Muscle layer of colon (tissue), 2 donors: ENCODE measurements around the gene CACNA1A.
"Not testable (repeated sequence)": the region's sequence is repeated elsewhere in the genome, so short reads cannot be mapped to it uniquely, and the experiment has no call there.

ENCODE experiments used
- H3K27ac ChIP-seq: one replicate; pipeline ENCODE4 v1.7.0; 2013; ENCODE audit warnings: low read depth, mild to moderate bottlenecking, low read length, moderate library complexity
- H3K27me3 ChIP-seq, 2 donors: one replicate each; pipeline ENCODE4 v1.7.0; 2013; ENCODE audit warnings: low read length in 2 of 2, mild to moderate bottlenecking in 2 of 2; ENCODE audit not compliant: insufficient read depth in 2 of 2, control insufficient read depth in 1 of 2
- H3K36me3 ChIP-seq: one replicate; pipeline ENCODE4 v1.7.0; 2013; ENCODE audit warnings: mild to moderate bottlenecking, low read length; ENCODE audit not compliant: insufficient read depth
- H3K4me1 ChIP-seq: one replicate; pipeline ENCODE4 v1.7.0; 2013; ENCODE audit warnings: mild to moderate bottlenecking, low read length; ENCODE audit not compliant: insufficient read depth
- H3K4me3 ChIP-seq, 2 donors: one replicate each; pipeline ENCODE4 v1.7.0; 2013; ENCODE audit warnings: low read length in 2 of 2, low read depth in 1 of 2, mild to moderate bottlenecking in 1 of 2, moderate library complexity in 1 of 2
- H3K9ac ChIP-seq: one replicate; pipeline ENCODE4 v1.7.0; 2013; ENCODE audit warnings: low read length
- H3K9me3 ChIP-seq: one replicate; pipeline ENCODE4 v1.7.0; 2013; ENCODE audit warnings: mild to moderate bottlenecking, low read length
- donor health status: abdominal sarcoma.
- donor health status: Adenocarcinoma of cecum.

Gene CACNA1A

DNA sequence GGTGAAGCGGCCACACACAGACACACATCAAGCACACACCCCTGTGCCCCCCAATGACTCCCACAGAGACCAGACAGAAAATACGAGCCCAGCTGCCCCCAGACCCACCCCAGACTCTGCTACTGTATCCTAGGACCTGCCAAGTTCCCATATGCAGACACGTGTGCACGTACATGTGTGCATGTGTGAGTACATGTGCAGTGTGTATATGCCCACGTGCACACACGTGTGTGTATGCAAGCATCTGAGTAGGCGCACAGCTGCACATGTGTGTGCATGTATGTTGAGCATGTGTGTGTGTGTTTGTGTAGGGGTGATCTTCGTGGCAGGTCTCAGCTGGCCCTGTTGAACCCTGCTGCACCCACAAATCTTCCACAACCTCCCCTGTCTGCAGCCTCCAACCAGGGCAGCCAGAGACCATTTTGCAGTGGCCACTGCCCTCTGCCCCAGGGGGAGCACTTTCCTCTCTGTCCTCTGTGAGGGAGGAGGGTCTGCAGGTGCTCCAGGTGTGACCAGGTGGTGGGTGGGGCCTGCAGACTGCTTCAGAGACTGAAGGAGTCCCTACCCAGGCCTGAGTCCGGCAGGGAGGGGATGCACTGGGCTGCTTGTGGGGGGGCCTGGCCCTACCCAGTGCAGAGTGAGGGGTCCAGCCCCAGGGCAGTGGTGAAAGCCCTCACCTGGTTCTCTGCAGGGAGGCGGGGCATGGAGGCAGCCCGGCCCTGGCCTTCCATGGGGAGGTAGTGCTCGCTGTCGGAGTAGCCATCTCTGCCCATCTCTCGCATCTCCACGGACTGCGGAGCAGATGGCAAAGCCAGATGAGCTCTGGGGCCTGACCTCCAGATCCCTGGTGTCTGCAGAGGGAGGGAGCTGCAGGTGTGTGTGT lies 294.6 kb downstream of the CACNA1A start:
- Histone ChIP-seq H3K36me3 (no peaks in the 10 kb centered on the region), H3K4me3 (no peak overlapping the region), H3K27me3 (no peaks in the 10 kb centered on the region), H3K9me3 (no peaks in the 10 kb centered on the region), H3K9ac (no peak overlapping the region), H3K4me1 (no peaks in the 10 kb centered on the region), H3K27ac (no peak overlapping the region)

DNA sequence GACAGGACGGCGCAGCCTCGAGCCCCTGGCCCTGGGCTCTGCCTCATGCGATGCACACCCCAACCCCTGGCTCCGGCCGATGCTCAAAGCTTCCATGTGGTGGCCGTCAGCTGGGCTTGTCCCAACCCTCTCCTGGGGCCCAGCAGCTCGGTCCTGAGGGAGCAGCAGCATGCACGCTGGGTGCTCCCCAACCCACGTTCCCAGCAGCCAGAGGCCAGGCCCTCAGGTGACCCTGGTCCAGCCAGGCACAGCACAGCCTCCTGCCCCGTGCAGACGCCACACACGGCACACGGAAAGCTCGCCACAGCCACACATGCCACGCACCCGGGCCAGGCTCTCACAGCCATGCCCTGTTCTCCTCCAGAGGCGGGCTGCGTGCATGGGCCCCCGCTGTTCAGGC lies 295.3 kb downstream of the CACNA1A start:
- H3K27ac ChIP-seq = no peak overlapping the region
- no peaks in the 10 kb centered on the region for H3K4me1 ChIP-seq
- no peaks in the 10 kb centered on the region for H3K27me3 ChIP-seq
- no peak overlapping the region for H3K4me3 ChIP-seq
- H3K36me3 ChIP-seq = no peaks in the 10 kb centered on the region
- H3K9ac ChIP-seq = no peak overlapping the region
- no peaks in the 10 kb centered on the region for H3K9me3 ChIP-seq

DNA sequence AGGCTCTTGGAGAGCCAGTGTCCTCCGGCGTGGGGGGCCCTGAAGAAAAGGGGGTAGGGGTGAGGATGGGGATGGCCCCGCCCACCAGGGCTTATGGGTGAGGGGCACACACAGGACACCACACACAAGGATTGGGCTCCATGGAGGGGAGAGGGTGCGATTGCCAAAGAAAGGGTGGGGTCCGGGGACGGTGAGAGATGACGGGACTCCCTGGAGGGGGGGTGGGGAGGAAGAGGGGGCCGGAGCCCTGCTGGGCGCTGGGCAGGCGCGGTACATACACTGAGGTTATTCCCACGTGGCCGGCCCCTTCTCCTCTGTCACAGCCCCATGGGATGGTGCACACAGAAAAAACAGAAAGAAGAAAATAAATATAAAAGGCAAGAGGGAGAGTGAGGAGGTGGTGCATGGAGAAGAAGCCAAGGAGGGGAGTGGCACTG lies 295.9 kb downstream of the CACNA1A start:
- H3K27ac ChIP-seq = no peak overlapping the region
- no peaks in the 10 kb centered on the region for H3K36me3 ChIP-seq

DNA sequence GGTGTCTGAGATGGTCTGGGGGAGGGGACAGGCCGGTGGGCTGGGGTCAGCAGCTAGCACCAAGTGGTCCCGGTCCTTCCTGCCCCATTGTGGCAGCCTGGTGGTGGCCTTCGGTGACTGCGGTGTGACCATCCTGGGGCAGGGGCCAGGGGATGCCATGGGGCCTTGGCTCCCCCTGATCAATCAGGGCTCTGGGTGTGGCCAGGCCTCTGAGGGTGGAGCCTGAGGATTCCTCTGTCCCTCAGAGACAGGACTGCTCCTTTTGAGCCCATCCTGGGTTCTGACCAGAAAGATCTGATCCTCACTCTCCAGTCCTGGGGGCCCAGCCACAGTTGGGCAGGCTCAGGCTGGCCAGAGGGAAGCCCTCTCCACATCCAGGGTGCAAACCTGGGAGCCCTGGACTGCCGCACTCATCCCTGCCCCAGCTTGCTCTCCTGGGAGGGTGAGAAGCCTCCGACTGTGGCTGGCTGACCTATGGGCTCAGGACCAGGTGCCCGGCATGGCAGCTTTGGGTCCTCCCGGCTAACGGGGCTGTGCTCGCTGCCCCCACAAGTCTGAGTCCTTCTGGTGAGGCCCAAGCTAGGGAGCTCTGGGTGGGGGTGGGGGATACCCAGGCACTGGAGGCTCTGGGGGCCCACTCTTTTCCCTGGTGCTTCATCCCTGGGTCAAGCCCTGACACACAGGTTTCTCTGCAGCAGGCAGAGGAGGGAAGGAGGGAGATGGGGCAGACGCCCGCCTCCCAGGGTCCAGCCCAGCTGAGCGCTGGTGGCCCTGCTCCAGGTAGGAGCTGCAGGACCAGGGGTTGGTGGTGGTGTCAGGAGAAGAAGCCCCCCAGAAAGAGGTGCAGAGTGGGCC lies 296.6 kb downstream of the CACNA1A start:
- no peak overlapping the region for H3K27ac ChIP-seq
- H3K9me3 ChIP-seq = no peaks in the 10 kb centered on the region
- H3K27me3 ChIP-seq = no peaks in the 10 kb centered on the region
- H3K36me3 ChIP-seq = no peaks in the 10 kb centered on the region
- H3K4me1 ChIP-seq = no peaks in the 10 kb centered on the region
- H3K9ac ChIP-seq = no peak overlapping the region
- H3K4me3 ChIP-seq = no peak overlapping the region

More for the DNA sequence above, 295.9 kb downstream of the CACNA1A start:
- Histone ChIP-seq H3K9me3 (no peaks in the 10 kb centered on the region), H3K4me3 (no peak overlapping the region), H3K9ac (no peak overlapping the region), H3K27me3 (no peaks in the 10 kb centered on the region), H3K4me1 (no peaks in the 10 kb centered on the region)

DNA sequence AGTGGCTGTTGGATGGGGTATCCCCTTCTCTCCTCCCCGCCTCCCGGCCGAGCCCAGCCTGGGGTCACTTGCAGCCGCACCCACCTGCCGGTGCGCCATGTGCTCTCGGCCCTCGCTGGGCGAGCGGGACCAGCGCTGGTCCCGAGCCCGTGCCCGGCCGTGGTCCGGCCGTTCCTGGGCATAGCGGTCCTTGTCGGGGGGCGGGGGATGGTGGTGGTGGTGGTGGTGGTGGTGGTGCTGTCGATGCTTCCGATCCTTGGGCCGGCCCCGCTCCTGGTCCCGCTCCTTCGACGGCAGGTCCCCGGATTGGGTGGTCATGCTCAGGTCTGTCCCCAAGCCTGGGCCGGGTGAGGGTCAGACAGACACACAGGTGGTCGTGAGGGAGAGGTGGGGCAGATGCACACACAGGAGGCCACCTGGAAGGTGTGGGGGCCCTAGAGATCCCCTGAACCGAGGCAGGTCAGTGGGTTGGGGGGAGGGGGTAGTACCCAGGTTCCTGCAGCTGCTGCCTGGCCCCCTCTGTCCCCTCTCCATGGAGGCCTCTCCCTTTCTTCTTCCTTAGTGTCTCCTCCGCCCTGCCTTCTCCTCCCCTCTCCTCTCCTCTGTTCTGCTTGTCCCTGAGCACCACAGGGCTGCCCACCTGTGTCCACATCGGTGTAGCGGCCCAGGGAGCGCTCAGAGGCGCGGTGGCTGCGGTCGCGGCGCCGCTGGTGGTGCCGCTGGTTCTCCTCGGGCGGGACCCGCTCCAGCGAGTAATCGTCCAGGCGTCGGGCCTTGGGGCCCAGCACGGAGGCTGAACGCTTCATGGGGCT lies 297.4 kb downstream of the CACNA1A start:
- no peak overlapping the region for H3K9ac ChIP-seq
- no peaks in the 10 kb centered on the region for H3K4me1 ChIP-seq
- no peak overlapping the region for H3K4me3 ChIP-seq
- H3K27ac ChIP-seq = no peak overlapping the region
- no peaks in the 10 kb centered on the region for H3K27me3 ChIP-seq
- no peaks in the 10 kb centered on the region for H3K36me3 ChIP-seq
- no peaks in the 10 kb centered on the region for H3K9me3 ChIP-seq

DNA sequence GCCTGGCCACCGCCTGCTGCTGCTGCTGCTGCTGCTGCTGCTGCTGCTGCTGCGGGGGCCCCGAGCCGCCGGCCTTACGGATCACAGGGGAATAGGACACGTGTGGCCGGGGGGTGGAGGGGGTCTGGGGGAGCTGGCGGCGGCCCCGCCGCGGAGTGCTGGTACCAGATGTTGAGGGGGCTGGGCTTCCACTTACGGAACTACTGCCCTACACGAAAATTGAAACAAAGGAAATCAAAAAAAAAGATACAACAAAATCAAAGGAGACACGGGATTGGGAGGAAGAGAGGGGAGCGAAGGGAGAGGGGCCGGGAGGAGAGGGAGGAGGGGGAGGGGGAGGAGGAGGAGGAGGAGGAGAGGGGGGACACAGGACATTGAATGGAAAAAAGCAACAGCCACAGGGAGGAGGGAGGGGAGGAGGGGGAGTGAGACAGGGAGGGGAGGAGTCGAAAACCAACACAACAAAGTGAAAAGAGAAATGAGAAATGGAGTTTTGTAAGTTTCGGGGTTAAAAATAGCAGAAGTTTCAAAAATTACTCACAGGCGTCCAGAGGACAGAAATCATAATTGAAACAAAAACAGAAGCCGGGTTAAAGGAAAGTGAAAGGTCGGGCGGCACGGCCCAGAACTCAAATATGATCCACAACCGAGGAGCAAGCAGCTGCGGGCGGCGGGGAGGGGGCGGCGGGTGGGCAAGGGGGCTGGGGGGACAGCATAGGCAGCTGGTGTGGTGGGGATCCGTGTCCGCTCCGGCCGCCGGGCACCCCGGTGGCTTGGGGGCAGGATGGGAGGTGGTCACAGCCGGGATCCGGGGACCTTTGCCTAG lies 298.2 kb downstream of the CACNA1A start:
- H3K9me3 ChIP-seq = no peaks in the 10 kb centered on the region
- no peaks in the 10 kb centered on the region for H3K4me1 ChIP-seq
- no peaks in the 10 kb centered on the region for H3K36me3 ChIP-seq
- peak overlapping the region; percentile 20 to 55 for H3K4me3 ChIP-seq
- H3K27ac ChIP-seq = no peak overlapping the region
- no peak overlapping the region for H3K9ac ChIP-seq
- no peaks in the 10 kb centered on the region for H3K27me3 ChIP-seq

DNA sequence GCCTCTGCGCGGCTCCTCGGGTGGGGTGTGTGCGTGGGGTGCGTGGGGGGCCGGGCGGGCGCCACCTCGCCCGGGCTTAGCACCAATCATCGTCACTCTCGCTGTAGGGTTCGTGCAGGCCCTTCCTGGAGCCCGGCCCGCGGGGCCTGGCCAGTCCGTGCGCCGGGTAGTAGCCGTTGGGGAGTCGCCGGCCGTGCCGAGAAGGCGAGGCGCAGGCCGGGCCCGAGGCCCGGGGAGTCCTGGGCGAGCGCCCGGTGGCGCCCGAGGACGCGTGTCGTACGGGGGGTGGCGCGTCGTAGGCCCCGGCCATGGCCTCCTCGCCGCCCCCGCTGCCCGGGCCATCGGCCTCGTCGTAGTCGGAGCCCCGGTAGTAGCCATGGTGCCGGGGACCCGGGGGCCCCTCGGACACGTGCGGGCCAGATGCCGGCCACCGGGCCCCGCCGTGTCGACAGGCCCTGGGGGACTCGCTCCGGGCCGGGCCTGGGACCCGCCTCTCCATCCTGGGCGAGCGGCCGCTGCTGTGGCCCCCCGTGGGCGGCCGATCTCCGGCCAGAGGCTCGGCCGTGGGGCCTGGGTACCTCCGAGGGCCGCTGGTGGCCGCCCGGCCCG lies 298.9 kb downstream of the CACNA1A start:
- Histone ChIP-seq H3K27ac (no peak overlapping the region), H3K9me3 (no peaks in the 10 kb centered on the region), H3K4me1 (no peaks in the 10 kb centered on the region), H3K36me3 (no peaks in the 10 kb centered on the region), H3K4me3 (peak overlapping the region; percentile 20 to 55), H3K9ac (no peak overlapping the region), H3K27me3 (no peaks in the 10 kb centered on the region)

DNA sequence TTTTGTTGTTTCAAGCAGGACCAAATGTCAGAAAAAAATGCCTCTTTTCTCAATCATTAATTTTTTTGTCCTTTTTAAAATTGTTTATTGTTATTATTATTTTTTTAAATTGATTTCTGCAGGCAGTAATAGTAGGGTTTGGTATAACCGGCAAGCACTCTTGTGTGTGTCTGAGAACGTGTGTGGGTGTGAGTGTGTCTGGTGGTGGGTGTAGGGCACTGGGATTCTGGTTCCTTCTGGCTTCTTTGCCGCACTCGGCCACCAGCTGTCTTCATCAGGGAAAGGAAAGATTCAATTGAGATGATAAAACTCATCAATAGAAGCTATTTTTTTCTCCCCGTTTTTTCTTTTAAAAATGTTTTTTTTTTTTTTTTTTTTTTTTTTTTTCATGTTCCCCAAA lies 299.7 kb downstream of the CACNA1A start:
- H3K36me3 ChIP-seq = no peaks in the 10 kb centered on the region
- H3K4me3 ChIP-seq = no peak overlapping the region
- H3K27ac ChIP-seq = no peak overlapping the region
- H3K27me3 ChIP-seq = no peaks in the 10 kb centered on the region
- H3K9ac ChIP-seq = no peak overlapping the region
- H3K4me1 ChIP-seq = no peaks in the 10 kb centered on the region
- no peaks in the 10 kb centered on the region for H3K9me3 ChIP-seq

DNA sequence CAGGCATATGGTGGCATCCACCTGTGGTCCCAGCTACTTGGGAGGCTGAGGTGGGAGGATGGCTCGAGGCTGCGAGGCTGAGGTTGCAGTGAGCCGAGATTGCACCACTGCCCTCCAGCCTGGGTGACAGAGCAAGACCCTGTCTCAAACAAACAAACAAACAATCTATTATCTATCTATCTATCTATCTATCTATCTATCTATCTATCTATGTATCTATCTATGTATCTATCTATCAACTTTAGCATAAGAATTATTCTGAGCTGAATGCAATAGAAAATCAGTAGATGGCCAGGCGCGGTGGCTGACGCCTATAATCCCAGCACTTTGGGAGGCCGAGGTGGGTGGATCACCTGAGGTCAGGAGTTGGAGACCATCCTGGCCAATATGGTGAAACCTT lies 304.2 kb downstream of the CACNA1A start:
- not testable (repeated sequence) for H3K27me3 ChIP-seq, H3K36me3 ChIP-seq, H3K4me1 ChIP-seq, H3K9me3 ChIP-seq, H3K4me3 ChIP-seq, H3K9ac ChIP-seq, H3K27ac ChIP-seq

DNA sequence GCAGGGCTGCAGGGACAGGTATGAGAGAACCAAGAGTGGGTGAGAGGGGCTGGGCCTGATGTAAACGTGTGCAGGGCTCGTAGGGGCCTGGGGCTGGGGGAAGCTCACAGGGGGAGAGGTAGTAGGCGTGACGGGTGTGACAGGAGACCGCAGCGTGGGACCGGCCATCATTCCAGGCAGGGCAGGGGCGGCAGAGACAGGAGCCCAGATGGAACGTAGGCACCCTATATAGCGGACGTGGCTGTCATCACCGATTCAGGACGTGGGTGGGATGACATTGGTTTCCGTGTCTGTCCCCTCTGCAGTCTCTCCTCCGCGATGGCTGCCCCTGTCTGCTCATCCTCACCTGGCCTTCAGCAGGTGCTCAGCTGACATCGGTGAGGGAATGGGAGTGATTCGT lies 307.6 kb downstream of the CACNA1A start:
- Histone ChIP-seq H3K27me3 (no peaks in the 10 kb centered on the region), H3K4me1 (no peaks in the 10 kb centered on the region), H3K9me3 (no peaks in the 10 kb centered on the region), H3K9ac (no peak overlapping the region), H3K36me3 (no peaks in the 10 kb centered on the region), H3K27ac (no peak overlapping the region), H3K4me3 (no peak overlapping the region)
